Measurements from ENCODE around the gene NRSN1. TPM values are rescaled to one million over a fixed set of nuclear protein-coding genes. Genes with fewer than 3 reads are reported as not detected.

The NRSN1 gene
- total and polyA plus RNA-seq, 5 donors from 2014 or later = not detected

DNA sequence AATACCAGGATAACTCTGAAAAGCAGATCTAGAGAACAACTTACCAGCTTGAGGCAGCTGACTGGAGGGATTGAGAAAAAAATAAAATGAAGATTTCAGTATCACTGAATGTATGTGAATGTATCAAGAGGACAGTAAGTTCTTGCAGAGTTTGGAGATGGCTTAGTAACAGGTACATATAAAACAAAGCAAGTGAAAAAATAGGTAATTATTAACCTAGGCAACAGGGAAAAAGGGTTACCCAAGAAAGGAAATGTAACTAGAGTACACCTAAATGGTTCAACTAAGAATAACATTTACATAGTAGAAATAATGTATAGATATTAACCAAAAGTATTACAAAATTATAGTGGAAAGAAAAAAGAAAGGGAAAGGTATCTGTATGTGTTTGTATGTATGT, 67.3 kb downstream of the NRSN1 start:
- H3K9me3 Mint-ChIP-seq = no peaks in the 10 kb centered on the region
- H3K27ac Mint-ChIP-seq = no peak overlapping the region
- peaks cover 5% of the 10 kb centered on the region for H3K27me3 Mint-ChIP-seq
- no peaks in the 10 kb centered on the region for H3K36me3 Mint-ChIP-seq
- Histone ChIP-seq H3K27me3 (ENCODE audit: control insufficient read depth, insufficient read depth, low read length) (no peaks in the 10 kb centered on the region), H3K36me3 (ENCODE audit: control insufficient read depth, insufficient read depth, low read length) (no peaks in the 10 kb centered on the region), H3K4me3 (ENCODE audit: low read depth, low read length) (no peak overlapping the region), H3K9me3 (ENCODE audit: control insufficient read depth in 2 of 2, low read length in 2 of 2) (no peaks in the 10 kb centered on the region), H3K4me1 (ENCODE audit: control insufficient read depth, insufficient read depth, low read length, poor library complexity, severe bottlenecking) (no peaks in the 10 kb centered on the region), H3K27ac (ENCODE audit: insufficient read depth, low read length, poor library complexity, severe bottlenecking) (no peak overlapping the region)
- ATAC-seq (ENCODE audit: low read depth in 2 of 2) (no peak), DNase-seq (no peak)
- no peak overlapping the region for H3K4me3 Mint-ChIP-seq
- H3K4me1 Mint-ChIP-seq = no peaks in the 10 kb centered on the region

- H3K9me3 ChIP-seq (ENCODE audit: control insufficient read depth in 2 of 2, low read length in 2 of 2) = no peaks in the 10 kb centered on the region
- Mint-ChIP-seq H3K36me3 (no peaks in the 10 kb centered on the region), H3K4me3 (no peak overlapping the region), H3K27ac (no peak overlapping the region), H3K9me3 (peaks cover 0 to 1% (median 0%) of the 10 kb centered on the region in 7 donors), H3K4me1 (no peaks in the 10 kb centered on the region), H3K27me3 (peaks cover 5% of the 10 kb centered on the region)
- no peak overlapping the region for H3K27ac ChIP-seq (ENCODE audit: insufficient read depth, low read length, poor library complexity, severe bottlenecking)
- no peak for DNase-seq
- no peaks in the 10 kb centered on the region for H3K4me1 ChIP-seq (ENCODE audit: control insufficient read depth, insufficient read depth, low read length, poor library complexity, severe bottlenecking)
- ATAC-seq (ENCODE audit: low read depth in 2 of 2) = no peak
- H3K27me3 ChIP-seq (ENCODE audit: control insufficient read depth, insufficient read depth, low read length) = no peaks in the 10 kb centered on the region
- no peaks in the 10 kb centered on the region for H3K36me3 ChIP-seq (ENCODE audit: control insufficient read depth, insufficient read depth, low read length)
- no peak overlapping the region for H3K4me3 ChIP-seq (ENCODE audit: low read depth, low read length)
These were observed 69.1 kb downstream of the NRSN1 start for GRCh38 chr6:24194978-24195700.

- Histone ChIP-seq H3K4me1 (ENCODE audit: control insufficient read depth, insufficient read depth, low read length, poor library complexity, severe bottlenecking) (no peaks in the 10 kb centered on the region), H3K36me3 (ENCODE audit: control insufficient read depth, insufficient read depth, low read length) (no peaks in the 10 kb centered on the region), H3K27me3 (ENCODE audit: control insufficient read depth, insufficient read depth, low read length) (no peaks in the 10 kb centered on the region), H3K27ac (ENCODE audit: insufficient read depth, low read length, poor library complexity, severe bottlenecking) (no peak overlapping the region), H3K4me3 (ENCODE audit: low read depth, low read length) (no peak overlapping the region), H3K9me3 (ENCODE audit: control insufficient read depth in 2 of 2, low read length in 2 of 2) (no peaks in the 10 kb centered on the region)
- Mint-ChIP-seq H3K9me3 (peaks cover 0 to 1% (median 0%) of the 10 kb centered on the region in 7 donors), H3K36me3 (no peaks in the 10 kb centered on the region), H3K4me3 (no peak overlapping the region), H3K27ac (no peak overlapping the region), H3K4me1 (no peaks in the 10 kb centered on the region), H3K27me3 (peaks cover 5% of the 10 kb centered on the region)
- no peak for DNase-seq
- ATAC-seq (ENCODE audit: low read depth in 2 of 2) = no peak
These were observed 70.0 kb downstream of the NRSN1 start for GRCh38 chr6:24195836-24196597.

Other genes starting within 250 kb of the NRSN1 start
- gene DCDC2, start 231.8 kb downstream of the NRSN1 start, total RNA-seq = not detected
- under 1 TPM in 1 of 4 donors, not detected in 3; 0.39 TPM for gene DCDC2, start 231.8 kb downstream of the NRSN1 start, polyA plus RNA-seq